Trophoblast cell (in vitro differentiated cells and primary cell): ENCODE results near the gene IFNG.

Experiments used
- DNase-seq, 2 donors: peaks; one replicate each; pipeline ENCODE4 v3.0.0-alpha.2; 2016
- H2AFZ ChIP-seq: 2 replicates; pipeline ENCODE4 v1.6.1; 2013; ENCODE audit warnings: low read length, moderate library complexity, mild to moderate bottlenecking; ENCODE audit not compliant: insufficient read depth, poor library complexity
- H2AK5ac ChIP-seq: 2 replicates; pipeline ENCODE4 v1.6.1; 2013; ENCODE audit warnings: mild to moderate bottlenecking, low read length
- H2BK120ac ChIP-seq: 2 replicates; pipeline ENCODE4 v1.6.1; 2013; ENCODE audit warnings: low read length, mild to moderate bottlenecking, moderate library complexity; ENCODE audit not compliant: insufficient read depth, poor library complexity
- H2BK12ac ChIP-seq: 2 replicates; pipeline ENCODE4 v1.6.1; 2013; ENCODE audit warnings: mild to moderate bottlenecking, low read length, moderate library complexity
- H2BK5ac ChIP-seq: 2 replicates; pipeline ENCODE4 v1.6.1; 2013; ENCODE audit warnings: low read length, low read depth, moderate library complexity, mild to moderate bottlenecking; ENCODE audit not compliant: poor library complexity
- H3K14ac ChIP-seq: 2 replicates; pipeline ENCODE4 v1.6.1; 2013; ENCODE audit warnings: mild to moderate bottlenecking, low read length
- H3K18ac ChIP-seq: 2 replicates; pipeline ENCODE4 v1.6.1; 2013; ENCODE audit warnings: mild to moderate bottlenecking, low read length
- H3K23ac ChIP-seq: 2 replicates; pipeline ENCODE4 v1.6.1; 2013; ENCODE audit warnings: low read length
- H3K27ac ChIP-seq: 2 replicates; pipeline ENCODE4 v1.5.1; 2013; ENCODE audit warnings: low read depth, mild to moderate bottlenecking, inconsistent platforms, low read length, moderate library complexity
- H3K27me3 ChIP-seq: 2 replicates; pipeline ENCODE4 v1.6.1; 2013; ENCODE audit warnings: inconsistent platforms, mild to moderate bottlenecking, low read length, moderate library complexity; ENCODE audit not compliant: insufficient read depth
- H3K36me3 ChIP-seq, 2 experiments: 1 replicate in 1 of 2; 2 replicates in 1 of 2; pipeline ENCODE4 v1.6.1; 2013; ENCODE audit warnings: low read length in 2 of 2, mild to moderate bottlenecking in 2 of 2, moderate library complexity in 1 of 2; ENCODE audit not compliant: insufficient read depth in 2 of 2, control insufficient read depth in 1 of 2
- H3K4ac ChIP-seq: 2 replicates; pipeline ENCODE4 v1.6.1; 2013; ENCODE audit warnings: low read depth, mild to moderate bottlenecking, low read length, moderate library complexity
- H3K4me1 ChIP-seq, 2 experiments: 1 replicate in 1 of 2; 2 replicates in 1 of 2; pipeline ENCODE4 v1.6.1; 2013; ENCODE audit warnings: low read length in 2 of 2, mild to moderate bottlenecking in 2 of 2, moderate library complexity in 1 of 2; ENCODE audit not compliant: insufficient read depth in 2 of 2, control insufficient read depth in 1 of 2
- H3K4me2 ChIP-seq: 2 replicates; pipeline ENCODE4 v1.6.1; 2013; ENCODE audit warnings: inconsistent platforms, mild to moderate bottlenecking, low read length, moderate library complexity
- H3K4me3 ChIP-seq: 2 replicates; pipeline ENCODE4 v1.5.1; 2013; ENCODE audit warnings: mild to moderate bottlenecking, low read depth, low read length, inconsistent platforms
- H3K79me1 ChIP-seq: one replicate; pipeline ENCODE4 v1.6.1; 2013; ENCODE audit warnings: low read length
- H3K79me2 ChIP-seq: 2 replicates; pipeline ENCODE4 v1.6.1; 2013; ENCODE audit warnings: low read length, mild to moderate bottlenecking; ENCODE audit not compliant: control insufficient read depth, insufficient read depth, poor library complexity
- H3K9ac ChIP-seq: 2 replicates; pipeline ENCODE4 v1.6.1; 2013; ENCODE audit warnings: mild to moderate bottlenecking, low read length
- H3K9me3 ChIP-seq: 2 replicates; pipeline ENCODE4 v1.6.1; 2013; ENCODE audit warnings: low read depth, mild to moderate bottlenecking, control low read depth, inconsistent platforms, low read length; ENCODE audit not compliant: insufficient read depth
- H4K12ac ChIP-seq: 2 replicates; pipeline ENCODE4 v1.6.1; 2013; ENCODE audit warnings: low read depth, mild to moderate bottlenecking, low read length, moderate library complexity
- H4K8ac ChIP-seq: 2 replicates; pipeline ENCODE4 v1.6.1; 2013; ENCODE audit warnings: low read depth, mild to moderate bottlenecking, low read length, moderate library complexity
- H4K91ac ChIP-seq: one replicate; pipeline ENCODE4 v1.6.1; 2013; ENCODE audit warnings: low read depth, mild to moderate bottlenecking, low read length, moderate library complexity
- WGBS: extraction: QIAGEN DNeasy Blood & Tissue Kit; methylation state at CpG from one replicate; pipeline ENCODE4 v1.1.7; 2013; ENCODE audit warnings: missing lambda C conversion rate; ENCODE audit not compliant: insufficient read length, insufficient coverage; ENCODE audit errors: extremely low coverage; 5-methylcytosine and 5-hydroxymethylcytosine counted together

The IFNG gene

GRCh38 chr12:68129979-68130378 lies 29.6 kb downstream of the IFNG start:
- Histone ChIP-seq H3K9me3 (no peaks in the 10 kb centered on the region), H3K27me3 (no peaks in the 10 kb centered on the region), H3K4me2 (no peak overlapping the region), H3K27ac (no peak overlapping the region), H3K4me1 (peaks cover 3 to 5% of the 10 kb centered on the region in 2 experiments), H3K4ac (no peak overlapping the region), H3K4me3 (no peak overlapping the region), H3K79me1 (peaks cover 2% of the 10 kb centered on the region), H3K23ac (no peak overlapping the region), H2BK120ac (no peak overlapping the region), H3K36me3 (no peaks in the 10 kb centered on the region), H3K9ac (no peak overlapping the region), H2AFZ (no peak overlapping the region), H3K79me2 (no peaks in the 10 kb centered on the region), H3K18ac (no peak overlapping the region), H2AK5ac (no peak overlapping the region), H4K8ac (no peak overlapping the region), H2BK5ac (no peak overlapping the region), H3K14ac (no peak overlapping the region), H4K91ac (no peak overlapping the region), H2BK12ac (no peak overlapping the region), H4K12ac (no peak overlapping the region)
- DNase-seq = no peak
- WGBS = no CpG with 5 or more reads among the region's 2 CpGs

GRCh38 chr12:68122236-68122920 lies 37.2 kb downstream of the IFNG start:
- DNase-seq = no peak
- Histone ChIP-seq H3K9me3 (no peaks in the 10 kb centered on the region), H2AFZ (no peak overlapping the region), H2BK120ac (no peak overlapping the region), H2AK5ac (no peak overlapping the region), H3K4me3 (no peak overlapping the region), H3K27me3 (no peaks in the 10 kb centered on the region), H2BK5ac (no peak overlapping the region), H3K4me2 (no peak overlapping the region), H2BK12ac (no peak overlapping the region), H3K27ac (no peak overlapping the region), H3K9ac (no peak overlapping the region), H4K91ac (no peak overlapping the region), H3K23ac (no peak overlapping the region), H4K12ac (no peak overlapping the region), H4K8ac (no peak overlapping the region), H3K18ac (no peak overlapping the region), H3K4ac (no peak overlapping the region), H3K79me1 (no peaks in the 10 kb centered on the region), H3K14ac (no peak overlapping the region), H3K36me3 (no peaks in the 10 kb centered on the region), H3K79me2 (no peaks in the 10 kb centered on the region), H3K4me1 (no peaks in the 10 kb centered on the region)
- WGBS = no CpG with 5 or more reads among the region's 3 CpGs

GRCh38 chr12:68121143-68121542 lies 38.4 kb downstream of the IFNG start:
- no peaks in the 10 kb centered on the region for H3K79me2 ChIP-seq
- no CpG with 5 or more reads among the region's 1 CpG for WGBS

GRCh38 chr12:68119724-68120211 lies 39.8 kb downstream of the IFNG start:
- no peaks in the 10 kb centered on the region for H3K9me3 ChIP-seq
- no peak overlapping the region for H3K14ac ChIP-seq
- H2BK120ac ChIP-seq = no peak overlapping the region
- no peak overlapping the region for H3K18ac ChIP-seq
- H2AK5ac ChIP-seq = no peak overlapping the region
- no CpG with 5 or more reads among the region's 4 CpGs for whole genome bisulfite sequencing
- no peak overlapping the region for H3K27ac ChIP-seq
- H3K4ac ChIP-seq = no peak overlapping the region
- no peaks in the 10 kb centered on the region for H3K79me2 ChIP-seq
- H2BK5ac ChIP-seq = no peak overlapping the region
- no peaks in the 10 kb centered on the region for H3K36me3 ChIP-seq
- H3K4me2 ChIP-seq = no peak overlapping the region
- no peak overlapping the region for H4K12ac ChIP-seq
- no peak overlapping the region for H2AFZ ChIP-seq
- no peak overlapping the region for H4K8ac ChIP-seq
- no peak overlapping the region for H4K91ac ChIP-seq
- no peak overlapping the region for H3K9ac ChIP-seq
- no peak overlapping the region for H2BK12ac ChIP-seq
- H3K23ac ChIP-seq = no peak overlapping the region
- H3K27me3 ChIP-seq = no peaks in the 10 kb centered on the region
- no peaks in the 10 kb centered on the region for H3K4me1 ChIP-seq
- no peak overlapping the region for H3K4me3 ChIP-seq
- DNase-seq = no peak
- H3K79me1 ChIP-seq = no peaks in the 10 kb centered on the region

More at GRCh38 chr12:68121143-68121542, 38.4 kb downstream of the IFNG start:
- H3K9me3 ChIP-seq = no peaks in the 10 kb centered on the region
- no peak overlapping the region for H3K4me3 ChIP-seq
- H3K4me2 ChIP-seq = no peak overlapping the region
- no peak overlapping the region for H3K4ac ChIP-seq
- no peaks in the 10 kb centered on the region for H3K79me1 ChIP-seq
- no peak overlapping the region for H3K18ac ChIP-seq
- H2AFZ ChIP-seq = no peak overlapping the region
- H3K23ac ChIP-seq = no peak overlapping the region
- H4K8ac ChIP-seq = no peak overlapping the region
- DNase-seq = no peak
- no peak overlapping the region for H2AK5ac ChIP-seq
- H4K91ac ChIP-seq = no peak overlapping the region
- no peaks in the 10 kb centered on the region for H3K27me3 ChIP-seq
- no peak overlapping the region for H2BK120ac ChIP-seq
- no peak overlapping the region for H4K12ac ChIP-seq
- H3K4me1 ChIP-seq = no peaks in the 10 kb centered on the region
- no peak overlapping the region for H2BK5ac ChIP-seq
- no peak overlapping the region for H3K14ac ChIP-seq
- H3K27ac ChIP-seq = no peak overlapping the region
- no peaks in the 10 kb centered on the region for H3K36me3 ChIP-seq
- no peak overlapping the region for H2BK12ac ChIP-seq
- no peak overlapping the region for H3K9ac ChIP-seq
